ENCODE measurements around the gene CHCHD3.
"Not testable (repeated sequence)": the region's sequence is repeated elsewhere in the genome, so short reads cannot be mapped to it uniquely, and the experiment has no call there.

Gene CHCHD3

DNA sequence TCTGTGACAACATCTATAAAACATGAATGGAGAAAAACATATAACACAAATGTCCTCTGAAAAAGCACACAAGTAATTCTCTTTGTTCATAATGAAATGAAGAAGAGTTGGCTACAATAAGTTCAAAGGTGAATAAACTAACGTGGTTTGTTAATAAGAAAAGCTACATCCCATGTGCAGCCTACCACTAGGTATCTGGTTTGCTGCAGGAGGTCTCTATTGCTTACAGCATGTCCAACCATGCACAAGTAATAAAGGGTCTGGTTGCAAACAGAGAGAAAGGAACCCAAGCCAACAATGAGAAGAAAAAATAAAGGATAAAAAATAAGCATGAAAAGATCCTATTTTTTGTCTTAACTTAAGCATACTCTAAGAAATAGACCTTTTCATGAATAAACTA, 139.2 kb downstream of the CHCHD3 start:
- no peak for DNase-seq

DNA sequence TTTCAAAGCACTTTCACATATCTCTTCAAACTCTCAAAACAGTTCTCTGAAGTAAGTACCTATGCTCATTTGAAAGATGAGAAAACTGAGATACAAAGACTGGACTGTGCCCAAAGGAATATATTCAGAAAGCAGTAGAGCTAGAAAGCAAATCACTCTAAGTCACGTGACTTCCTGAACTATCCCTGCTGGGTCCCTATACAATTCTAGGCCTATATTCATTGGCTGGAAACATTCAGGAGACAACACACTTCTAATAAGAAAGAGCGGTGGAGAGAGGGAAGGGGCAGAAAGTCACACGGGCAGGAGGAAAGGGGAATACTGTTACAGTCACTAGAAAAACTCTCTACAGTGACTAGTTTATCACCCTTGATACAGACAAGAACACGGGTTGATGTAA, 140.0 kb downstream of the CHCHD3 start:
- no peak for DNase-seq

GRCh38 chr7:132941428-132941827, 140.5 kb downstream of the CHCHD3 start:
- no peak for DNase-seq

DNA sequence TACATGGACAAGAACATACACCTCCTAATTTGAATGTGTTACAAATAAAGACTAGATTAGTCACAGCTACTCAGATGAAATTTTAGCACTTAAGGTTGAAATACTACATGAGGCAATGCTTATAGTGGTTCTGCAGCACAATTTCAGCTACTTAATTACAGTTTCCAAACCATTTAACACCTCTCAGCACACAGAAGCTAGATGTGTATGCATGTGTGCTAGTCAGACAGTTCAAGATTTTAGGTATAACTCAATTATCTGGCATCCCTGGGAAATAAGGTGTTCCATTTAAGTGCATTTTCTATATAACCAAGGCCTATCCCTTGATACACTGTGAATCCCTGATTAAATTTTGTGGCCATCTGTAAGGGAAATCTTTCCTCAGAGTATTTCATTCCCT, 141.8 kb downstream of the CHCHD3 start:
- DNase-seq: no peak

- DNase-seq: no peak
These were observed 142.4 kb downstream of the CHCHD3 start for GRCh38 chr7:132939495-132939894.

- DNase-seq: no peak
These were observed 144.6 kb downstream of the CHCHD3 start for GRCh38 chr7:132937286-132937685.

GRCh38 chr7:132935608-132936007, 146.3 kb downstream of the CHCHD3 start:
- DNase-seq: no peak

DNA sequence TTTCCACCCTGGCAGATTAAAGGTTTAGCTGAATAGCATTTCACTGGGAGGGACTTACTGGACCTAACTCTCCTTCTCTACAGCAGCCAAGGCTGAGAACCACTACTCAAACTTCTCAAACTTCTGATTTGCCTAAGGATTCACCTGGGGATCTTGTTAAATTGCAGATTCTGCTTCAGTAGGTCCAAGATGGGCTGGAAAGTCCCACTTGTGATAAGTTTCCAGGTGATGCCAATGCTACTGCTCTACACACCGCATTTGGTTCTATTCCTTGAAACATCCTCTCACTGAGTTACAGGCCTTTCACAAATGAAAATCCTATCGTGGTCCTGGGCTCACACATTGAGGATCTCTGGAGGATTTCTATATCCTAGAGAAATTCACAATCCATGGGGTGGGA, 147.9 kb downstream of the CHCHD3 start:
- DNase-seq: no peak

GRCh38 chr7:132933072-132933458, 148.8 kb downstream of the CHCHD3 start:
- no peak for DNase-seq

GRCh38 chr7:132932296-132933071, 149.4 kb downstream of the CHCHD3 start:
- no peak for DNase-seq

- no peak for DNase-seq
These were observed 151.0 kb downstream of the CHCHD3 start for GRCh38 chr7:132930881-132931280.

DNA sequence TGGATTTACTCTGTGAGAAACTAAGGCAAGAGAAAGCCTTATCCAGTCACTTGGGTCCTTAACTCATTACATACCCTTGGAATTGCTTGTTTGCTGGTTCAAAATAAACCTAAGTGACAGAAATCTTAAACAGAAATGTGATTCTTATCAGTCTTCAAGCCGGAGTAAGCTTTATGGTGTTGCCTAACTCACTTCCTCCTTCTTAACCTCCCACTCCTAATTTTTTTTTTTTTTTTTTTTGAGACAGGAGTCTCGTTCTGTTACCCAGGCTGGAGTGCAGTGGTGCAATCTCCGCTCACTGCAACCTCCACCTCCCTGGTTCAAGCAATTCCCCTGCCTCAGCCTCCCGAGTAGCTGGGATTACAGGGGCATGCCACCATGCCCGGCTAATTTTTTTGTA, 151.9 kb downstream of the CHCHD3 start:
- DNase-seq: not testable (repeated sequence)

GRCh38 chr7:132919771-132920170, 162.1 kb downstream of the CHCHD3 start:
- DNase-seq: no peak

GRCh38 chr7:132915647-132916046, 166.2 kb downstream of the CHCHD3 start:
- no peak for DNase-seq

DNA sequence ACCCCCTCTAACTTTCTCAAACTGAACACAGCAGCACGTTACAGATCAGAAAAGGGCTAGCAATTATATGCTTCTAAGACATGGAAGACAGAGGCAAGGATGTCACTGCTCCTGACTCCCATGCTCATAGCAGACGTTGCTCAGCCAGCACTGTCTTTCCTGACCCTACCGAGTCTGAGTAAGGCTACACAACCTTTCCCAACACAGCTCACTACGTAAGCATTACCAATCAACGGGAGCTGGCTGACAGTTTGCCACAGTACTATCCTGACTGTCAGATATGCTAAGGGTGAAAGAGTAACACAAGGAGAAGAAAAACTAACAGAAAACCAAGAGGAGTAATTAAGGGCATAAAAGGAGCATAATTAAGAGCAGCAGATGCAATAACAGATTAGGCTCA, 171.2 kb downstream of the CHCHD3 start:
- DNase-seq: no peak

- DNase-seq: no peak
These were observed 174.4 kb downstream of the CHCHD3 start for GRCh38 chr7:132907380-132907940.

GRCh38 chr7:132906193-132906835, 175.6 kb downstream of the CHCHD3 start:
- no peak for DNase-seq

DNA sequence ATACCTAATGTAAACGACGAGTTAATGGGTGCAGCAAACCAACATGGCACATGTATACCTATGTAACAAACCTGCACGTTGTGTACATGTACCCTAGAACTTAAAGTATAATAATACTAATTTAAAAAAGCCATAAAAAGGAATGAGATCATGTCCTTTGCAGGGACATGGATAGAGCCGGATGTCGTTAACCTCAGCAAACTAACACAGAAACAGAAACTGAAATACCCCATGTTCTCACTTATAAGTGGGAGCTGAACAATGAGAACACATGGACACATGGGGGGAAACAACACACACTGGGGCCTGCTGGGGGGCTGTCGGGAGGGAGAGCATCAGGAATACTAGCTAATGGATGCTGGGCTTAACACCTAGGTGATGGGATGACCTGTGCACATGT, 176.8 kb downstream of the CHCHD3 start:
- not testable (repeated sequence) for DNase-seq

DNA sequence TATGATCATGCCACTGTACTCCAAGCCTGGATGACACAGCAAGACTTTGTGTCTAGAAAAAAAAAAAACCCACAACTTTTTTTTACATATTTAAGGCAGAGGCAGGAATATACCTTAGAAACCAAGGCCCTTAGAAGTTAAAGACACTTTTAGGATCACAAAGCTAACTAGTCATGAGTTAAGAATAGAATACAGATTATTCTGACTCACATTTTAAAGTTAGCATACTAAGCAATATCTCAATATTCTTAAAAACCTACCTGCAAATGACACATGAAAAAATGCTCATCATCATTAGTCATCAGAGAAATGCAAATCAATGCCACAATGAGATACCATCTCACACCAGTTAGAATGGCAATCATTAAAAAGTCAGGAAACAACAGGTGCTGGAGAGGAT, 177.7 kb downstream of the CHCHD3 start:
- no peak for DNase-seq

GRCh38 chr7:132902294-132902693, 179.6 kb downstream of the CHCHD3 start:
- DNase-seq: not testable (repeated sequence)

GRCh38 chr7:132901241-132901640, 180.6 kb downstream of the CHCHD3 start:
- no peak for DNase-seq

- DNase-seq: no peak
These were observed 182.1 kb downstream of the CHCHD3 start for GRCh38 chr7:132899833-132900232.

DNA sequence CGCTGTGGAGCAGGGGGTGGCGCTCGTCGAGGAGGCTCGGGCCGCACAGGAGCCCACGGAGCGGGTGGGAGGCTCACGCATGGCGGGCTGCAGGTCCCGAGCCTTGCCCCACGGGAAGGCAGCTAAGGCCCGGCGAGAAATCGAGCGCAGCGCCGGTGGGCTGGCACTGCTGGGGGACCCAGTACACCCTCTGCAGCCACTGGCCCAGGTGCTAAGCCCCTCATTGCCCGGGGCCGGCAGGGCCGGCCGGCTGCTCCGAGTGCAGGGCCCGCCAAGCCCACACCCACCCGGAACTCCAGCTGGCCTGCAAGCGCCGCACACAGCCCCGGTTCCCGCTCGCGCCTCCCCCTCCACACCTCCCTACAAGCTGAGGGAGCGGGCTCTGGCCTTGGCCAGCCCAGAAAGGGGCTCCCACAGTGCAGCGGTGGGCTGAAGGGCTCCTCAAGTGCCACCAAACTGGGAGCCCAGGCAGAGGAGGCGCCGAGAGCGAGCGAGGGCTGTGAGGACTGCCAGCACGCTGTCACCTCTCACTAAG, 183.2 kb downstream of the CHCHD3 start:
- not testable (repeated sequence) for DNase-seq

DNA sequence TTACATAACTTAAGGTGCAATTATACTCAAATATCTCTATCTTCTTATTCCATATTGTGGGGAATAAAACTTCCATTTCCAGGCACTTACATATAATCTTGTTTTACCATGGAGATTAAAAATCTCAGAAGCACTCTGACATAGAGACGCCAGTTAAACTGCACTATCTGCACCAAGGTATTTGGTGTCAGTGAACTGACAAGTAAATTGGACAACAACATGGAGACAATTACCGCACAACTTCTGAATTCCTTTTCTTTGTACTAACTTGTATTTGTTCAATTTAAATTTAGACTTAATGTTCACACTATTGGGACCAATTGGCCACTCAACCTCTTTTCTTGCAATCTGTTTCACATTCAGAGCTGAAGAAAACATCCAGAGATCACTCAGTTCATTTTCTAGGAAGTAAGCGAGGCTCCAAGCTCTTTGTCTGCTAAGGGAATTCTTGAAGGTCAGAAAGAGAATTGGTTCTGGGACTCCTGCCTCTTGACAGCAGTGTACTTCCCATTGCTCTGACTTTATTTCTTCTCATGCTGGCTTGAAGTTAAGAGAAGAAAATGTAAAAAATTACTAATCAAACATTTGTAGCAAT, 184.7 kb downstream of the CHCHD3 start:
- no peak for DNase-seq
